H1 (cell line): Measurements from ENCODE around the gene AFAP1L1. TPM values are rescaled to one million over a fixed set of nuclear protein-coding genes. Genes with fewer than 3 reads are reported as not detected.

Source experiments
- CTCF ChIA-PET: fragments of 300-600 bp; sonication (Branson Sonifier 250); formaldehyde crosslinking; loops from one replicate; lab custom pipeline; 2021; ENCODE audit not compliant: partially characterized antibody; lab: Charles Lee
- POLR2A ChIA-PET: fragments of 300-600 bp; sonication (Branson Sonifier 250); formaldehyde crosslinking; loops from one replicate; lab custom pipeline; 2021; ENCODE audit warnings: inconsistent platforms; ENCODE audit not compliant: partially characterized antibody; lab: Charles Lee
- DNase-seq, 2 experiments: peaks; one replicate each; pipeline versions ENCODE4 v3.0.0 to v3.0.0-alpha.2; 2010 to 2022; ENCODE audit warnings: low spot score in 2 of 2, low read depth in 1 of 2, mixed read lengths in 1 of 2
- FAIRE-seq: peaks from 2 replicates; lab custom pipeline; 2011; peaks lifted over from hg19 to GRCh38; lab: Jason Lieb, UNC
- H2AFZ ChIP-seq: 2 replicates; pipeline ENCODE4 v1.8.1; 2012; ENCODE audit warnings: low read length, inconsistent platforms
- H2AK5ac ChIP-seq: 2 replicates; pipeline ENCODE4 v1.6.1; 2013; ENCODE audit warnings: low read depth, low read length
- H2BK120ac ChIP-seq: replicated peaks from 2 replicates; pipeline ENCODE3; 2013; ENCODE audit warnings: low read depth, low read length, inconsistent platforms
- H2BK12ac ChIP-seq: 2 replicates; pipeline ENCODE4 v1.6.1; 2013; ENCODE audit warnings: low read depth, low read length
- H2BK15ac ChIP-seq: 2 replicates; pipeline ENCODE4 v1.6.1; 2013; ENCODE audit warnings: low read length
- H2BK20ac ChIP-seq: 2 replicates; pipeline ENCODE4 v1.6.1; 2013; ENCODE audit warnings: low read length
- H2BK5ac ChIP-seq: 2 replicates; pipeline ENCODE4 v1.6.1; 2013; ENCODE audit warnings: low read depth, low read length
- H3K14ac ChIP-seq: 2 replicates; pipeline ENCODE4 v1.6.1; 2013; ENCODE audit warnings: inconsistent platforms; ENCODE audit not compliant: insufficient read length
- H3K18ac ChIP-seq: 2 replicates; pipeline ENCODE4 v1.6.1; 2013; ENCODE audit warnings: low read length; ENCODE audit errors: extremely low read depth
- H3K23ac ChIP-seq: 2 replicates; pipeline ENCODE4 v1.6.1; 2013; ENCODE audit warnings: inconsistent platforms; ENCODE audit not compliant: insufficient read length
- H3K23me2 ChIP-seq: 2 replicates; pipeline ENCODE4 v1.6.1; 2013; ENCODE audit warnings: low read depth, low read length
- H3K27ac ChIP-seq: 2 replicates; pipeline ENCODE4 v1.6.1; 2011; ENCODE audit warnings: low read depth, low read length, inconsistent platforms
- H3K27me3 ChIP-seq, 4 experiments: replicated peaks in 1 of 4; 1 replicate in 1 of 4; 2 replicates in 3 of 4; pipeline versions ENCODE4 v1.6.1 to v1.8.1; 2011 to 2013; ENCODE audit warnings: low read length in 3 of 4, mild to moderate bottlenecking in 3 of 4, inconsistent platforms in 2 of 4, mixed read lengths in 2 of 4, moderate library complexity in 1 of 4; ENCODE audit not compliant: control insufficient read depth in 3 of 4, insufficient read depth in 3 of 4; ENCODE audit errors: extremely low read depth in 1 of 4
- H3K36me3 ChIP-seq, 4 experiments: 2 replicates each; pipeline versions ENCODE4 v1.6.1 to v1.8.1; 2011 to 2013; ENCODE audit warnings: mild to moderate bottlenecking in 4 of 4, low read length in 3 of 4, moderate library complexity in 2 of 4, control low read depth in 1 of 4, inconsistent platforms in 1 of 4; ENCODE audit not compliant: insufficient read depth in 4 of 4, control insufficient read depth in 2 of 4
- H3K4ac ChIP-seq: replicated peaks from 2 replicates; pipeline ENCODE3; 2013; ENCODE audit warnings: low read length, low read depth, mixed read lengths, inconsistent platforms; ENCODE audit not compliant: insufficient read length
- H3K4me1 ChIP-seq, 4 experiments: replicated peaks in 1 of 4; 1 replicate in 1 of 4; 2 replicates in 3 of 4; pipeline versions ENCODE4 v1.6.1 to v1.8.1; 2011 to 2013; ENCODE audit warnings: low read length in 3 of 4, inconsistent platforms in 2 of 4, mixed read lengths in 1 of 4; ENCODE audit not compliant: insufficient read depth in 4 of 4, control insufficient read depth in 3 of 4
- H3K4me2 ChIP-seq, 2 experiments: 2 replicates each; pipeline versions ENCODE4 v1.6.1 to v1.8.1; 2011 to 2013; ENCODE audit warnings: low read depth in 2 of 2, low read length in 2 of 2, control low read depth in 1 of 2, inconsistent platforms in 1 of 2, mild to moderate bottlenecking in 1 of 2; ENCODE audit not compliant: insufficient read depth in 1 of 2
- H3K4me3 ChIP-seq, 4 experiments: fragments of 200-600, 300-600 bp in 1 of 4; sonication (generic), shearing (Covaris generic), sonication (Bioruptor Twin) in 1 of 4; 2 replicates each; pipeline versions ENCODE4 v1.5.1 to v1.8.1; 2011 to 2016; ENCODE audit warnings: low read length in 4 of 4, low read depth in 3 of 4, control low read depth in 2 of 4, inconsistent platforms in 2 of 4, mild to moderate bottlenecking in 2 of 4, mixed read lengths in 1 of 4, moderate library complexity in 1 of 4; ENCODE audit not compliant: insufficient read depth in 2 of 4; ENCODE audit errors: extremely low read depth in 1 of 4
- H3K56ac ChIP-seq: replicated peaks from 2 replicates; pipeline ENCODE3; 2013; ENCODE audit warnings: low read depth, mild to moderate bottlenecking, mixed read lengths, low read length, inconsistent platforms; ENCODE audit not compliant: insufficient read length
- H3K79me1 ChIP-seq: 2 replicates; pipeline ENCODE4 v1.6.1; 2013; ENCODE audit warnings: low read depth, low read length, control low read depth
- H3K79me2 ChIP-seq, 2 experiments: 2 replicates each; pipeline versions ENCODE4 v1.6.1 to v1.8.1; 2012 to 2013; ENCODE audit warnings: low read length in 2 of 2, mild to moderate bottlenecking in 2 of 2, inconsistent platforms in 1 of 2; ENCODE audit not compliant: insufficient read depth in 2 of 2, control insufficient read depth in 1 of 2
- H3K9ac ChIP-seq, 4 experiments: replicated peaks in 1 of 4; 1 replicate in 1 of 4; 2 replicates in 3 of 4; pipeline versions ENCODE4 v1.6.1 to v1.8.1; 2011 to 2013; ENCODE audit warnings: low read depth in 3 of 4, low read length in 3 of 4, control low read depth in 2 of 4, mild to moderate bottlenecking in 2 of 4, moderate library complexity in 2 of 4, inconsistent platforms in 1 of 4; ENCODE audit errors: extremely low read depth in 1 of 4
- H3K9me3 ChIP-seq, 2 experiments: 2 replicates each; pipeline versions ENCODE4 v1.6.1 to v1.8.1; 2012 to 2013; ENCODE audit warnings: mild to moderate bottlenecking in 2 of 2, moderate library complexity in 2 of 2, control low read depth in 1 of 2, inconsistent platforms in 1 of 2, low read depth in 1 of 2, low read length in 1 of 2, mixed read lengths in 1 of 2; ENCODE audit not compliant: insufficient read depth in 2 of 2
- H4K20me1 ChIP-seq, 2 experiments: replicated peaks in 1 of 2; 2 replicates each; pipeline versions ENCODE3 to v1.8.1; 2011 to 2013; ENCODE audit warnings: inconsistent platforms in 2 of 2, low read length in 2 of 2, mild to moderate bottlenecking in 1 of 2; ENCODE audit not compliant: insufficient read depth in 2 of 2, control insufficient read depth in 1 of 2
- H4K5ac ChIP-seq: 2 replicates; pipeline ENCODE4 v1.6.1; 2013; ENCODE audit warnings: low read length, low read depth, mixed read lengths, inconsistent platforms; ENCODE audit not compliant: insufficient read length
- H4K8ac ChIP-seq: 2 replicates; pipeline ENCODE4 v1.8.0; 2013; ENCODE audit warnings: mild to moderate bottlenecking, moderate library complexity, low read length, inconsistent platforms; ENCODE audit not compliant: insufficient read depth; ENCODE audit errors: extremely low read depth
- H4K91ac ChIP-seq: replicated peaks from 2 replicates; pipeline ENCODE3; 2013; ENCODE audit warnings: low read length, mixed read lengths, inconsistent platforms; ENCODE audit not compliant: insufficient read length
- FOSL1 ChIP-seq: IDR thresholded peaks from 2 replicates; pipeline ENCODE4 v1.6.1; 2011; ENCODE audit warnings: mild to moderate bottlenecking, low read depth, low read length, moderate library complexity; ENCODE audit not compliant: insufficient read depth
- JUN ChIP-seq: IDR thresholded peaks from 2 replicates; pipeline ENCODE4 v1.6.1; 2011; ENCODE audit warnings: low read depth, mild to moderate bottlenecking, improper control_type of control experiment, low read length
- KDM5A ChIP-seq: fragments of 200-600 bp; IDR thresholded peaks from 2 replicates; pipeline ENCODE4 v1.7.1; 2012; ENCODE audit warnings: mild to moderate bottlenecking, low read length, inconsistent platforms, mixed read lengths
- TAF1 ChIP-seq: IDR thresholded peaks from 2 replicates; pipeline ENCODE4 v1.6.1; 2011; ENCODE audit warnings: mild to moderate bottlenecking, low read depth, low read length
- TAF7 ChIP-seq: optimal IDR thresholded peaks from 2 replicates; pipeline ENCODE3; 2011; ENCODE audit warnings: low read depth, mild to moderate bottlenecking, inconsistent platforms, low read length, moderate library complexity, borderline replicate concordance
- TCF12 ChIP-seq: IDR thresholded peaks from 2 replicates; pipeline ENCODE4 v1.6.1; 2011; ENCODE audit warnings: low read depth, mild to moderate bottlenecking, low read length
- ZNF274 ChIP-seq: IDR thresholded peaks from 2 replicates; pipeline ENCODE4 v1.7.0; 2012; ENCODE audit warnings: low read length, borderline replicate concordance; ENCODE audit errors: extremely low read depth
- WGBS, 2 experiments: shearing (Covaris generic) in 1 of 2; methylation state at CpG; one replicate each; pipeline versions ENCODE4 v1.1.6 to v1.1.7; 2013 to 2015; ENCODE audit warnings: low lambda C conversion rate in 2 of 2, mixed read lengths in 2 of 2, inconsistent platforms in 1 of 2, low coverage in 1 of 2, missing lambda C conversion rate in 1 of 2; ENCODE audit not compliant: insufficient replicate concordance in 2 of 2, insufficient coverage in 1 of 2, insufficient read length in 1 of 2; ENCODE audit errors: extremely low coverage in 1 of 2, missing lambda C conversion rate in 1 of 2; 5-methylcytosine and 5-hydroxymethylcytosine counted together
- polyA plus RNA-seq, 7 experiments: library from polyadenylated mRNA; depleted of rRNA in 3 of 7; stranded (reverse) in 5 of 7; unstranded in 2 of 7; fragments of >200 nt in 5 of 7; fragments of 200-250 nt in 2 of 7; gene quantifications; 1 replicate in 5 of 7; 2 replicates in 1 of 7; 4 replicates in 1 of 7; pipeline versions ENCODE4 v1.2.1 to v1.2.3, GENCODE V29; 2011 to 2013; ENCODE audit warnings: missing spikeins in 2 of 7, mixed read lengths in 2 of 7
- total RNA-seq: library from RNA; stranded (reverse); fragmentation: NEBNext Ultra II Directional; extraction: Animal tissue kit (Norgen Biotek cat#: 25700); gene quantifications from 2 replicates; pipeline ENCODE4 v1.2.1, GENCODE V29; 2021
- TF ChIP-seq, protein P1 (sequence below): IDR thresholded peaks from 2 replicates; pipeline ENCODE4 v1.6.1; 2011; ENCODE audit warnings: low read depth, mild to moderate bottlenecking, low read length; ENCODE audit not compliant: insufficient read depth

AFAP1L1 gene
- total and polyA plus RNA-seq, 2 of the 8 experiments (the other 6 are each of a cell fraction or from before 2014, with no cell fraction given), result 0.79 to 4.7 TPM

DNA sequence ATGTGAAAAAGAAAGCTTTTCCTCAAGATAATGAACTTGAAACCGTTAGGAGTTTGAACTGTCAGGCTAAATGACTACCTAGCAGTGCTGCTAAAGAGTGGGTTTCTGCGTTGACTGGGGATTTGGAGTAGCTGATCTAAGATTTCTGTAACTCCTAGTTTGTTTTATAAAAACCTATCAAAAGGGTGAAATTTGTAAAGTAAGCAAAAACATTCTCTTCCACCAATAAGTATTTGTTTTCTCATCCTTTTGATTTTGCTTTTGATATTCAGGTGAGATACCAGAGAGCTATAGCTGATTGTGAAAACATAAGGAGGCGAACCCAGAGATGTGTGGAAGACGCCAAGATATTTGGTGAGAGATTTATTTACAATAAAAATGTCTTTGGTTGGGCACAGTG, 77.7 kb downstream of the AFAP1L1 start:
- Histone ChIP-seq H2BK15ac (no peak overlapping the region), H3K14ac (no peak overlapping the region), H3K9me3 (no peaks in the 10 kb centered on the region), H3K9ac (no peak overlapping the region), H3K23ac (no peak overlapping the region), H4K8ac (no peak overlapping the region), H2BK12ac (no peak overlapping the region), H3K27me3 (no peaks in the 10 kb centered on the region), H3K36me3 (peaks cover 26 to 75% (median 49%) of the 10 kb centered on the region in 4 experiments), H3K4me2 (no peak overlapping the region), H3K23me2 (peaks cover 12% of the 10 kb centered on the region), H2BK120ac (no peak overlapping the region), H3K4me1 (peaks cover 0 to 5% (median 1%) of the 10 kb centered on the region in 4 experiments; a peak in 4 of 7 replicates), H3K56ac (no peak overlapping the region), H4K5ac (no peak overlapping the region), H3K27ac (no peak overlapping the region), H4K20me1 (peaks cover 3 to 4% of the 10 kb centered on the region in 2 experiments), H2AFZ (no peak overlapping the region), H3K4ac (no peak overlapping the region), H2BK5ac (no peak overlapping the region), H3K79me2 (peaks cover 0 to 32% of the 10 kb centered on the region in 2 experiments; a peak in 2 of 4 replicates), H3K18ac (no peak overlapping the region), H3K79me1 (no peaks in the 10 kb centered on the region; the same call in 1 of the 2 replicates), H3K4me3 (no peak overlapping the region), H2AK5ac (no peak overlapping the region), H4K91ac (no peak overlapping the region), H2BK20ac (no peak overlapping the region)
- no peak for TF ChIP-seq TCF12
- TF ChIP-seq TAF7, result no peak
- TF ChIP-seq, protein P1, sequence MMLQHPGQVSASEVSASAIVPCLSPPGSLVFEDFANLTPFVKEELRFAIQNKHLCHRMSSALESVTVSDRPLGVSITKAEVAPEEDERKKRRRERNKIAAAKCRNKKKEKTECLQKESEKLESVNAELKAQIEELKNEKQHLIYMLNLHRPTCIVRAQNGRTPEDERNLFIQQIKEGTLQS, result no peak
- no peak for TF ChIP-seq KDM5A
- no peak for TF ChIP-seq JUN
- TF ChIP-seq FOSL1, result no peak
- no peak for TF ChIP-seq ZNF274
- no peak for TF ChIP-seq TAF1
- FAIRE-seq (no peak), DNase-seq (no peak)
- 92% methylated on average over 4 of the region's 4 CpGs; no CpG with 5 or more reads in 1 of the 2 experiments for WGBS, 2 experiments
- CTCF ChIA-PET, result interaction anchor here (0.7 to 1.0 kb wide), 2 partner anchors 22 to 32 kb away, joined by 3 to 4 read pairs; no protein-coding TSS in a partner anchor
- POLR2A ChIA-PET, result interaction anchor here (1.3 to 1.8 kb wide), 2 partner anchors 28 to 57 kb away, joined by 3 to 4 read pairs; no protein-coding TSS in a partner anchor
